ENCODE results near the gene NAA11.

GRCh38 chr4:79334783-79335182 is 8.9 kb upstream of the NAA11 start:
- TF ChIP-seq POLR2A (IDR thresholded peaks at IDR 0.05; ENCODE audit: low read length) (no peak), RCOR1 (IDR thresholded peaks at IDR 0.05; ENCODE audit: low read depth, low read length) (no peak)
- TF ChIP-seq, protein P1, sequence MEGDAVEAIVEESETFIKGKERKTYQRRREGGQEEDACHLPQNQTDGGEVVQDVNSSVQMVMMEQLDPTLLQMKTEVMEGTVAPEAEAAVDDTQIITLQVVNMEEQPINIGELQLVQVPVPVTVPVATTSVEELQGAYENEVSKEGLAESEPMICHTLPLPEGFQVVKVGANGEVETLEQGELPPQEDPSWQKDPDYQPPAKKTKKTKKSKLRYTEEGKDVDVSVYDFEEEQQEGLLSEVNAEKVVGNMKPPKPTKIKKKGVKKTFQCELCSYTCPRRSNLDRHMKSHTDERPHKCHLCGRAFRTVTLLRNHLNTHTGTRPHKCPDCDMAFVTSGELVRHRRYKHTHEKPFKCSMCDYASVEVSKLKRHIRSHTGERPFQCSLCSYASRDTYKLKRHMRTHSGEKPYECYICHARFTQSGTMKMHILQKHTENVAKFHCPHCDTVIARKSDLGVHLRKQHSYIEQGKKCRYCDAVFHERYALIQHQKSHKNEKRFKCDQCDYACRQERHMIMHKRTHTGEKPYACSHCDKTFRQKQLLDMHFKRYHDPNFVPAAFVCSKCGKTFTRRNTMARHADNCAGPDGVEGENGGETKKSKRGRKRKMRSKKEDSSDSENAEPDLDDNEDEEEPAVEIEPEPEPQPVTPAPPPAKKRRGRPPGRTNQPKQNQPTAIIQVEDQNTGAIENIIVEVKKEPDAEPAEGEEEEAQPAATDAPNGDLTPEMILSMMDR (IDR thresholded peaks at IDR 0.05): no peak
